SU-DHL-6 (cell line): ENCODE measurements around the gene YY1.
"Not testable (repeated sequence)": the region's sequence is repeated elsewhere in the genome, so short reads cannot be mapped to it uniquely, and the experiment has no call there.

Experiments
- H2AFZ ChIP-seq: fragments of 200-600 bp; sonication (generic); 2 replicates; pipeline ENCODE4 v1.6.1; 2014; ENCODE audit warnings: low read depth, mild to moderate bottlenecking, moderate library complexity, mixed read lengths, antibody characterized with exemption, low read length; ENCODE audit not compliant: severe bottlenecking
- H3F3A ChIP-seq: fragments of 200-600 bp; shearing (Covaris generic); 2 replicates; pipeline ENCODE4 v1.6.0; 2016; ENCODE audit warnings: antibody characterized with exemption, mild to moderate bottlenecking; ENCODE audit not compliant: insufficient read depth
- H3K27ac ChIP-seq: fragments of 200-600 bp; sonication (generic); 2 replicates; pipeline ENCODE4 v1.5.1; 2016; ENCODE audit warnings: low read depth, mild to moderate bottlenecking, low read length, moderate library complexity, mixed read lengths
- H3K27me3 ChIP-seq: fragments of 200-600 bp; sonication (generic), shearing (Covaris generic); 2 replicates; pipeline ENCODE4 v1.6.0; 2014; ENCODE audit warnings: mild to moderate bottlenecking, low read length
- H3K36me3 ChIP-seq: fragments of 200-600 bp; sonication (generic); 2 replicates; pipeline ENCODE4 v1.6.1; 2014; ENCODE audit warnings: mild to moderate bottlenecking, low read length, mixed read lengths
- H3K4me2 ChIP-seq: fragments of 300-600, 200-600 bp; shearing (Covaris generic), sonication (generic); 2 replicates; pipeline ENCODE4 v1.6.0; 2014; ENCODE audit warnings: low read length, low read depth, mild to moderate bottlenecking; ENCODE audit not compliant: poor library complexity, severe bottlenecking
- H3K4me3 ChIP-seq: fragments of 200-600 bp; sonication (generic); 2 replicates; pipeline ENCODE4 v1.5.1; 2014; ENCODE audit warnings: antibody characterized with exemption, low read length, mild to moderate bottlenecking, mixed read lengths; ENCODE audit not compliant: insufficient read depth, poor library complexity, severe bottlenecking
- H3K79me2 ChIP-seq: fragments of 200-600 bp; sonication (generic); 2 replicates; pipeline ENCODE4 v1.6.1; 2014; ENCODE audit warnings: mild to moderate bottlenecking, low read length, moderate library complexity; ENCODE audit not compliant: insufficient read depth
- H3K9ac ChIP-seq: fragments of 200-600 bp; sonication (generic); 2 replicates; pipeline ENCODE4 v1.7.0; 2014; ENCODE audit warnings: mild to moderate bottlenecking, low read length
- H3K9me2 ChIP-seq: fragments of 200-600 bp; sonication (generic); replicated peaks from 2 replicates; pipeline ENCODE4 v1.6.1; 2014; ENCODE audit warnings: low read length; ENCODE audit not compliant: insufficient read depth
- H3K9me3 ChIP-seq: fragments of 200-600 bp; sonication (generic); 2 replicates; pipeline ENCODE4 v1.6.1; 2014; ENCODE audit warnings: low read length, mixed read lengths; ENCODE audit not compliant: insufficient read depth
- H4K20me1 ChIP-seq: fragments of 200-600 bp; sonication (generic); 2 replicates; pipeline ENCODE4 v1.6.1; 2014; ENCODE audit warnings: low read depth, mild to moderate bottlenecking, antibody characterized with exemption, low read length, moderate library complexity, mixed read lengths
- EZH2phosphoT487 ChIP-seq: fragments of 200-600 bp; sonication (generic), shearing (Covaris generic); conservative IDR thresholded peaks from 2 replicates; pipeline ENCODE4 v1.6.1; 2018; ENCODE audit warnings: mild to moderate bottlenecking, antibody characterized with exemption, low read length, moderate library complexity, mixed read lengths
- TF ChIP-seq, protein P1 (sequence below): fragments of 200-600 bp; sonication (generic); IDR thresholded peaks from one replicate; pipeline ENCODE4 v1.5.1; 2017; ENCODE audit warnings: antibody characterized with exemption, mild to moderate bottlenecking, low read length, moderate library complexity; ENCODE audit not compliant: insufficient read depth, poor library complexity, severe bottlenecking

Gene YY1

DNA sequence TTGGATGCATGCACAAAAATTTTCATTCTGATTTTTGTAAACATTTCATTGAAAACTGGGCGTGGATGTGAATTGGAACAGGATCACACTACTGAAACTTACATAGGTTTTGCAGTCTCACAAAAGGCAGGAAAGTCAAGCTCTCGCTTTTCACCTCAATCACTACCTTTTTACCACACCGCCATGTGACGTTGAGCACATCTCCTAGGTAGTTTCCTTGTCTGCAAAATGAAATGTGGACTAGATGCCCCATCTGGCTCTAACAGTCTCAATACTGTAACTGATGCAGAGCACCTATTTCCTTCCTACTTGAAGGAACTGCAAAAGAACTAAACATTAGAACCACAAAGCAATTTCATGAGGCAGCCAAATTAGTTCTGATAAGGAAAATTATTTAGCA lies 4.4 kb upstream of the YY1 start:
- H3K4me2 ChIP-seq: no peak overlapping the region
- no peak overlapping the region for H3K4me3 ChIP-seq
- H2AFZ ChIP-seq: no peak overlapping the region
- peaks cover 5% of the 10 kb centered on the region; the same call in 1 of the 2 replicates for H3K36me3 ChIP-seq
- TF ChIP-seq, protein P1, sequence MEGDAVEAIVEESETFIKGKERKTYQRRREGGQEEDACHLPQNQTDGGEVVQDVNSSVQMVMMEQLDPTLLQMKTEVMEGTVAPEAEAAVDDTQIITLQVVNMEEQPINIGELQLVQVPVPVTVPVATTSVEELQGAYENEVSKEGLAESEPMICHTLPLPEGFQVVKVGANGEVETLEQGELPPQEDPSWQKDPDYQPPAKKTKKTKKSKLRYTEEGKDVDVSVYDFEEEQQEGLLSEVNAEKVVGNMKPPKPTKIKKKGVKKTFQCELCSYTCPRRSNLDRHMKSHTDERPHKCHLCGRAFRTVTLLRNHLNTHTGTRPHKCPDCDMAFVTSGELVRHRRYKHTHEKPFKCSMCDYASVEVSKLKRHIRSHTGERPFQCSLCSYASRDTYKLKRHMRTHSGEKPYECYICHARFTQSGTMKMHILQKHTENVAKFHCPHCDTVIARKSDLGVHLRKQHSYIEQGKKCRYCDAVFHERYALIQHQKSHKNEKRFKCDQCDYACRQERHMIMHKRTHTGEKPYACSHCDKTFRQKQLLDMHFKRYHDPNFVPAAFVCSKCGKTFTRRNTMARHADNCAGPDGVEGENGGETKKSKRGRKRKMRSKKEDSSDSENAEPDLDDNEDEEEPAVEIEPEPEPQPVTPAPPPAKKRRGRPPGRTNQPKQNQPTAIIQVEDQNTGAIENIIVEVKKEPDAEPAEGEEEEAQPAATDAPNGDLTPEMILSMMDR: no peak
- no peak for TF ChIP-seq EZH2phosphoT487
- H3F3A ChIP-seq: no peaks in the 10 kb centered on the region
- H3K9me2 ChIP-seq: no peaks in the 10 kb centered on the region
- no peak overlapping the region for H3K27ac ChIP-seq
- H3K27me3 ChIP-seq: no peaks in the 10 kb centered on the region
- H3K9me3 ChIP-seq: no peaks in the 10 kb centered on the region
- H3K9ac ChIP-seq: no peak overlapping the region
- peaks cover 94% of the 10 kb centered on the region for H3K79me2 ChIP-seq
- peaks cover 21% of the 10 kb centered on the region; the same call in 1 of the 2 replicates for H4K20me1 ChIP-seq

DNA sequence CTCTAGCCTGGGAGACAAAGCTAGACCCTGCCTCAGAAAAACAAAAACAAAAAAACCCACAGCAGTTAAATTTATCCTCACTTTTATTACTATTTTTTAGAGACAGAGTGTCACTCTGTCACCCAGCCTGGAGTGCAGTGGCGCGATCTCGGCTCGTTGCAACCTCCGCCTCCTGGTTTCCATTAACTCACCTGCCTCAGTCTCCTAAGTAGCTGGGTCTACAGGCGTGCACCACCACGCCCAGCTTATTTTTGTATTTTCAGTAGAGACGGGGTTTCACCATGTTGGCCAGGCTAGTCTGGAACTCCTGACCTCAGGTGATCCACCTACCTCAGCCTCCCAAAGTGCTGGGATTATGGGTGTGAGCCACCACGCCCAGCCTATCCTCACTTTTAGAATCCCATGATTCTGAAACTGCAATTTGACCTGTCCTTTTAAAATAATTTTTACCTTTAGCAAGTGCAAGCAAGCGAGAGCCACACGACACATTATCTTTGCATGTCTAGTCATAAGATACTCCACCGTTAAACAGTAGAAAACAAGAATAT lies 2.6 kb upstream of the YY1 start:
- peak overlapping the region; percentile 69 for H3K4me3 ChIP-seq
- peaks cover 90% of the 10 kb centered on the region for H3K79me2 ChIP-seq
- H3K9ac ChIP-seq: peak overlapping the region; percentile 97
- H3K27me3 ChIP-seq, H3K27ac ChIP-seq, H3K9me2 ChIP-seq, H3K36me3 ChIP-seq, H3F3A ChIP-seq, H3K9me3 ChIP-seq, H2AFZ ChIP-seq: not testable (repeated sequence)
- peaks cover 29% of the 10 kb centered on the region for H4K20me1 ChIP-seq
- H3K4me2 ChIP-seq: peak overlapping the region; percentile 79

DNA sequence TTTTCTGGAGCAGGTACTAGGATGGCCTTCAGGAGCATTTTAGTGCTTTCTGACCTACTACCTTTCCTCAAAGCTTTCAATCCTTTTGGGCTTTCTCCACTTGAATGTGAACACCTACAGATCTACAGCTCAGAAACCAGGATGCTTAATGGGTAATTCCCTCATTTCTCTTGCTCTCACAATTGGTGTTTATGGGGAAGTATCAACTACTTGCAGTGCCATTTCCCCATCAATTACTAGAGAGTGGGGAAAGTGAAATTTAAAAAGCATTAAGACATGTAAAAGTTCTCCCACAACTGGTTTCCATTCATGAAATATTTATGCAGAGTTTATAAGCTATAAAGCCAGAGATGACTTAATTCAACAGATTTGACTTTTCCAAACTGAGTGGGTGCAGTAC lies 2.1 kb upstream of the YY1 start:
- H3K4me3 ChIP-seq: peak overlapping the region; percentile 69
- no peak overlapping the region for H2AFZ ChIP-seq
- no peaks in the 10 kb centered on the region for H3K27me3 ChIP-seq
- H3K9ac ChIP-seq: peak overlapping the region; percentile 97
- peaks cover 30% of the 10 kb centered on the region for H4K20me1 ChIP-seq
- no peak for TF ChIP-seq EZH2phosphoT487
- TF ChIP-seq, protein P1: no peak
- peaks cover 11% of the 10 kb centered on the region for H3F3A ChIP-seq
- peaks cover 90% of the 10 kb centered on the region for H3K79me2 ChIP-seq
- no peak overlapping the region for H3K27ac ChIP-seq
- no peaks in the 10 kb centered on the region for H3K9me3 ChIP-seq
- H3K4me2 ChIP-seq: peak overlapping the region; percentile 79
- no peaks in the 10 kb centered on the region for H3K9me2 ChIP-seq
- peaks cover 6% of the 10 kb centered on the region; the same call in 1 of the 2 replicates for H3K36me3 ChIP-seq

DNA sequence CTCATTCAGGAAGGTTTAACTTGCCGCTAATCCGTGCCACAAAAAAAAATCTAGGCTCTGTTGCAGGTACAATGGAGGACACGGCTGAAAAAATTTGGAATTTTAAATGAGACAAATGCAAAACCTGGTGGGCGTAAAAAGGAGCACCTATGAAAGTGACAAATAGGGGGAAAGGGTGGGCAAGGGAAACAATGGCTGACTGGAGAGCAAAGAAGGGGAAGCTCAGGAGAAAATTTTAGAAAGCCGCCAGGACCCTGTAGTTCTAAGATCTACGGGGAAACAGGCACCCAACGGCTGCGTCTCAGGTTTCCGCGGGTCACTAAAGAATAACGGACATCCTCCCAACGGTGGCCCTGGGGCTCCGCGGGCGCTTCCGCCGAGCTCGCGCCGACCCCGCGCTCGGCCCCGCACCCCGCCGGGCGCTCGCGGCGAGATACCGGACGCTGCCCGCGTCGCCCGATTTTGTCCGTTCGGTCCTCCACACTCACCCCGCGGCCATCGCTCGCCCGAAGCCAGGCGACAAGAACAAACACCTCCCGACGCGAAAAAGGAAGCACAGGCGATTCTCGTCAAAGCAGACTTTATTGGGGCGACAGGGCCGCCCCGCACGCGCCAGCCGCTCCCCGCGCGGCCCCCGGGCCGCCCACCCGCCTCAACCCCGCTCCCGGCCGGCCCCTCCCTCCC lies 1.1 kb upstream of the YY1 start:
- peak overlapping the region; percentile 97 for H3K9ac ChIP-seq
- H3K27me3 ChIP-seq: no peaks in the 10 kb centered on the region
- no peak for TF ChIP-seq EZH2phosphoT487
- TF ChIP-seq, protein P1: no peak
- H3K36me3 ChIP-seq: peaks cover 6% of the 10 kb centered on the region; the same call in 1 of the 2 replicates
- H3K9me3 ChIP-seq: no peaks in the 10 kb centered on the region
- peaks cover 90% of the 10 kb centered on the region for H3K79me2 ChIP-seq
- H3F3A ChIP-seq: peaks cover 15% of the 10 kb centered on the region
- H3K4me3 ChIP-seq: peak overlapping the region; percentile 69
- H3K4me2 ChIP-seq: peak overlapping the region; percentile 79
- H3K9me2 ChIP-seq: no peaks in the 10 kb centered on the region
- peaks cover 30% of the 10 kb centered on the region for H4K20me1 ChIP-seq
- H3K27ac ChIP-seq: peak overlapping the region; percentile 85
- peak overlapping the region; percentile 55 for H2AFZ ChIP-seq
